Measurements from ENCODE around the gene SLC24A3. TPM values are rescaled to one million over a fixed set of nuclear protein-coding genes. Genes with fewer than 3 reads are reported as not detected.
"Not testable (repeated sequence)": the region's sequence is repeated elsewhere in the genome, so short reads cannot be mapped to it uniquely, and the experiment has no call there.

The SLC24A3 gene
- total and polyA plus RNA-seq, 2 experiments from 2014 or later: not detected

- H3K4me3 ChIP-seq: no peak overlapping the region
- in situ Hi-C loops (cut with MboI): loop anchor here (25.0 kb wide), 2 partner anchors 1034 to 1259 kb away; no protein-coding TSS in a partner anchor
- no peaks in the 10 kb centered on the region for H3K4me1 ChIP-seq (ENCODE audit: insufficient read depth)
- H3F3A ChIP-seq (ENCODE audit: insufficient read depth): no peaks in the 10 kb centered on the region
- H3K36me3 ChIP-seq (ENCODE audit: low read depth): no peaks in the 10 kb centered on the region
- no peaks in the 10 kb centered on the region for H4K20me1 ChIP-seq (ENCODE audit: insufficient read depth)
- H3K27ac ChIP-seq: no peak overlapping the region
- DNase-seq: no peak
- no peak overlapping the region for H3K9ac ChIP-seq
- 84 to 97% methylated on average over 1 of the region's 1 CpG for WGBS, 2 experiments (ENCODE audit: low coverage in 1 of 2, low lambda C conversion rate in 2 of 2, missing lambda C conversion rate in 2 of 2)
- no peaks in the 10 kb centered on the region for H3K9me3 ChIP-seq (ENCODE audit: low read depth)
- H3K27me3 ChIP-seq (replicated peaks; ENCODE audit: insufficient read depth): peaks cover 22% of the 10 kb centered on the region
- no peaks in the 10 kb centered on the region for H3K9me2 ChIP-seq (ENCODE audit: insufficient read depth)
- no peak overlapping the region for H2AFZ ChIP-seq
- H3K4me2 ChIP-seq (ENCODE audit: unreplicated experiment): no peak overlapping the region
- TF ChIP-seq EZH2 (IDR thresholded peaks at IDR 0.05; ENCODE audit: insufficient read depth, poor library complexity, severe bottlenecking) (no peak), EZH2phosphoT487 (IDR thresholded peaks at IDR 0.05; ENCODE audit: insufficient read depth, low read depth) (no peak)
- H3K79me2 ChIP-seq (ENCODE audit: insufficient read depth): no peaks in the 10 kb centered on the region
These were observed 458.9 kb downstream of the SLC24A3 start for GRCh38 chr20:19671374-19671773.

DNA sequence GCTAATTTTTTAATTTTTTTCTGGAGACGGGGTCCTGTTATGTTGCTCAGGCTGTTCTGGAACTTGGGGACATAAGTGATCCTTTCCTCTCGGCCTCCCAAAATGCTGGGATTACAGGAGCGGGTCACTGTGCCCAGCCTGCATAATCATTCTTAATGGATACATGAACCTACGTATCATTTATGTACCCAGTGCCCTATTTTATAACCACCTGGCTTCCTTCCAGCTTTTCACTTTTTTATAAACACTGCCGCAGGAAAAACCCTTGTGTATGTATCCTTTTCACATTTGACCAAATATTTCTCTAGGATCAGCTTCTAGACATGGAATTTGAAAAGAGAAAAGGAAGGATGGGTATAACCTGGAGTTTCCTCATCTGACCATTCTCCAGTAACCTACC, 460.1 kb downstream of the SLC24A3 start:
- H3K27ac ChIP-seq: no peak overlapping the region
- no peak for TF ChIP-seq EZH2 (IDR thresholded peaks at IDR 0.05; ENCODE audit: insufficient read depth, poor library complexity, severe bottlenecking)
- TF ChIP-seq EZH2phosphoT487 (IDR thresholded peaks at IDR 0.05; ENCODE audit: insufficient read depth, low read depth): no peak
- H3K36me3 ChIP-seq (ENCODE audit: low read depth): no peaks in the 10 kb centered on the region
- H3K79me2 ChIP-seq (ENCODE audit: insufficient read depth): no peaks in the 10 kb centered on the region
- H2AFZ ChIP-seq: no peak overlapping the region
- peaks cover 20% of the 10 kb centered on the region for H3K27me3 ChIP-seq (replicated peaks; ENCODE audit: insufficient read depth)
- in situ Hi-C loops (cut with MboI): loop anchor here (25.0 kb wide), 2 partner anchors 1035 to 1260 kb away; no protein-coding TSS in a partner anchor
- no peak overlapping the region for H3K9ac ChIP-seq
- no peaks in the 10 kb centered on the region for H3K4me1 ChIP-seq (ENCODE audit: insufficient read depth)
- WGBS, 2 experiments (ENCODE audit: low coverage in 1 of 2, low lambda C conversion rate in 2 of 2, missing lambda C conversion rate in 2 of 2): 80 to 82% methylated on average over 5 of the region's 5 CpGs
- H3K9me3 ChIP-seq (ENCODE audit: low read depth): no peaks in the 10 kb centered on the region
- H3K4me2 ChIP-seq (ENCODE audit: unreplicated experiment): no peak overlapping the region
- no peaks in the 10 kb centered on the region for H3F3A ChIP-seq (ENCODE audit: insufficient read depth)
- H3K4me3 ChIP-seq: no peak overlapping the region
- no peaks in the 10 kb centered on the region for H3K9me2 ChIP-seq (ENCODE audit: insufficient read depth)
- no peak for DNase-seq
- H4K20me1 ChIP-seq (ENCODE audit: insufficient read depth): no peaks in the 10 kb centered on the region

DNA sequence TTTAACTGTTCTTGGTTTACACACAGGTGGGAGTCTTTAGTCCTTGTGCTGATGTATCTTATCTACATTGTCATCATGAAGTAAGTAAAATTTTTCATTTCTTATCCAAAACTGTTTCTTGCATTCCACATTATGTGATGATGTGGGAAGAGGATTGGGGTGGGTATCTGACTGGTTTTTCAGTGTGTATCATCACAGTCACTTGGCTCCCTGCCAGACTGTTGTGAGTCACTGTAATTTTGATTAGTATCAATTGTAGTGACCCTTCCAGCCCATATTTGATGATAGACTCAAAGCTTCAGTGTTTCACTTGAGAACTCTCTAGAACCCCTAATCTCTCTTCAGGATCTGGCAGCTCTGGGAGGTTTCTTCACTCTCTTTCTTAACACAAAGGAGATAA, 461.1 kb downstream of the SLC24A3 start:
- Histone ChIP-seq H4K20me1 (ENCODE audit: insufficient read depth) (no peaks in the 10 kb centered on the region), H3K9me3 (ENCODE audit: low read depth) (no peaks in the 10 kb centered on the region), H3F3A (ENCODE audit: insufficient read depth) (no peaks in the 10 kb centered on the region), H3K36me3 (ENCODE audit: low read depth) (no peaks in the 10 kb centered on the region), H3K4me2 (ENCODE audit: unreplicated experiment) (no peak overlapping the region), H3K9ac (no peak overlapping the region), H3K79me2 (ENCODE audit: insufficient read depth) (no peaks in the 10 kb centered on the region), H3K27ac (no peak overlapping the region), H2AFZ (no peak overlapping the region), H3K27me3 (replicated peaks; ENCODE audit: insufficient read depth) (peaks cover 11% of the 10 kb centered on the region), H3K4me1 (ENCODE audit: insufficient read depth) (no peaks in the 10 kb centered on the region), H3K9me2 (ENCODE audit: insufficient read depth) (no peaks in the 10 kb centered on the region), H3K4me3 (no peak overlapping the region)
- no peak for TF ChIP-seq EZH2phosphoT487 (IDR thresholded peaks at IDR 0.05; ENCODE audit: insufficient read depth, low read depth)
- TF ChIP-seq EZH2 (IDR thresholded peaks at IDR 0.05; ENCODE audit: insufficient read depth, poor library complexity, severe bottlenecking): no peak
- DNase-seq: peak; percentile 27
- in situ Hi-C loops (cut with MboI): loop anchor here (25.0 kb wide), 2 partner anchors 1036 to 1261 kb away; no protein-coding TSS in a partner anchor

- in situ Hi-C loops (cut with MboI): loop anchor here (25.0 kb wide), 1 partner anchor 561 kb away; no protein-coding TSS in a partner anchor
- 56 to 57% methylated on average over 4 of the region's 4 CpGs for WGBS, 2 experiments (ENCODE audit: low coverage in 1 of 2, low lambda C conversion rate in 2 of 2, missing lambda C conversion rate in 2 of 2)
- H3F3A ChIP-seq (ENCODE audit: insufficient read depth): no peaks in the 10 kb centered on the region
- no peaks in the 10 kb centered on the region for H3K79me2 ChIP-seq (ENCODE audit: insufficient read depth)
- no peak overlapping the region for H3K9ac ChIP-seq
- H3K4me3 ChIP-seq: no peak overlapping the region
- no peaks in the 10 kb centered on the region for H3K4me1 ChIP-seq (ENCODE audit: insufficient read depth)
- H3K27me3 ChIP-seq (replicated peaks; ENCODE audit: insufficient read depth): peaks cover 8% of the 10 kb centered on the region
- no peaks in the 10 kb centered on the region for H3K9me3 ChIP-seq (ENCODE audit: low read depth)
- no peaks in the 10 kb centered on the region for H4K20me1 ChIP-seq (ENCODE audit: insufficient read depth)
- TF ChIP-seq EZH2 (IDR thresholded peaks at IDR 0.05; ENCODE audit: insufficient read depth, poor library complexity, severe bottlenecking): no peak
- no peak for TF ChIP-seq EZH2phosphoT487 (IDR thresholded peaks at IDR 0.05; ENCODE audit: insufficient read depth, low read depth)
- DNase-seq: no peak
- no peak overlapping the region for H2AFZ ChIP-seq
- no peaks in the 10 kb centered on the region for H3K9me2 ChIP-seq (ENCODE audit: insufficient read depth)
- H3K27ac ChIP-seq: no peak overlapping the region
- H3K4me2 ChIP-seq (ENCODE audit: unreplicated experiment): no peak overlapping the region
- H3K36me3 ChIP-seq (ENCODE audit: low read depth): no peaks in the 10 kb centered on the region
These were observed 463.8 kb downstream of the SLC24A3 start for GRCh38 chr20:19676202-19676601.

DNA sequence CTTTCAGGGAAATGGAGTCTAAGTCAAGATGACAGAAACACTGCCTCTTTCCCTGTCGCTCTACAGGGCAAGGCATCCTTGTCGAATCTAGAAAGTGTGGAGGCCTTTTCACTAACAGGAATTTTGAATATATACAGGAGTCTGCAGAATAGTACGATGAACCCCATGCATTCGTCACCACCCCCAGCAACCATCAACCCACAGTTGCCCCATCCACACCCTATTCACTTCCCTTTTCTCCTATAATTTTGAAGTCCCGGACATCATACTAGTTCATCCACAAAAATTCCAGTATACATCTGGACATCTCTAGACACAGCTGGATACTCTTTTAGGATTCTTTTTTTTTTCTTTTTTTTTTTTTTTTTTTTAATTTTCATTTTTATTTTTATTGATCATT, 464.9 kb downstream of the SLC24A3 start:
- no peak for DNase-seq
- 76 to 78% methylated on average over 5 of the region's 5 CpGs for WGBS, 2 experiments (ENCODE audit: low coverage in 1 of 2, low lambda C conversion rate in 2 of 2, missing lambda C conversion rate in 2 of 2)
- no peaks in the 10 kb centered on the region for H3F3A ChIP-seq (ENCODE audit: insufficient read depth)
- no peaks in the 10 kb centered on the region for H3K4me1 ChIP-seq (ENCODE audit: insufficient read depth)
- in situ Hi-C loops (cut with MboI): loop anchor here (25.0 kb wide), 1 partner anchor 560 kb away; no protein-coding TSS in a partner anchor
- H3K27ac ChIP-seq: no peak overlapping the region
- H3K9me3 ChIP-seq (ENCODE audit: low read depth): no peaks in the 10 kb centered on the region
- no peak overlapping the region for H3K4me2 ChIP-seq (ENCODE audit: unreplicated experiment)
- H3K36me3 ChIP-seq (ENCODE audit: low read depth): no peaks in the 10 kb centered on the region
- no peaks in the 10 kb centered on the region for H4K20me1 ChIP-seq (ENCODE audit: insufficient read depth)
- H3K79me2 ChIP-seq (ENCODE audit: insufficient read depth): no peaks in the 10 kb centered on the region
- H3K27me3 ChIP-seq (replicated peaks; ENCODE audit: insufficient read depth): peaks cover 8% of the 10 kb centered on the region
- TF ChIP-seq EZH2phosphoT487 (IDR thresholded peaks at IDR 0.05; ENCODE audit: insufficient read depth, low read depth) (no peak), EZH2 (IDR thresholded peaks at IDR 0.05; ENCODE audit: insufficient read depth, poor library complexity, severe bottlenecking) (no peak)
- no peak overlapping the region for H3K9ac ChIP-seq
- H3K4me3 ChIP-seq: no peak overlapping the region
- H3K9me2 ChIP-seq (ENCODE audit: insufficient read depth): no peaks in the 10 kb centered on the region
- H2AFZ ChIP-seq: no peak overlapping the region

DNA sequence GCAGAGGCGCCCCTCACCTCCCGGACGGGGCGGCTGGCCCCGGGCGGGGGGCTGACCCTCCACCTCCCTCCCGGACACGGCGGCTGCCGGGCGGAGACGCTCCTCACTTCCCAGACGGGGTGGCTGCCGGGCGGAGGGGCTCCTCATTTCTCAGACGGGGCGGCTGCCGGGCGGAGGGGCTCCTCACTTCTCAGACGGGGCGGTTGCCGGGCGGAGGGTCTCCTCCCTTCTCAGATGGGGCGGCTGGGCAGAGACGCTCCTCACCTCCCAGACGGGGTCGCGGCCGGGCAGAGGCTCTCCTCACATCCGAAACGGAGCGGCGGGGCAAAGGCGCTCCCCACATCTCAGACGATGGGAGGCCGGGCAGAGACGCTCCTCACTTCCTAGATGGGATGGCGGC, 466.1 kb downstream of the SLC24A3 start:
- not testable (repeated sequence) for H4K20me1 ChIP-seq (ENCODE audit: insufficient read depth); H2AFZ ChIP-seq; DNase-seq; H3F3A ChIP-seq (ENCODE audit: insufficient read depth); H3K9me2 ChIP-seq (ENCODE audit: insufficient read depth); H3K4me2 ChIP-seq (ENCODE audit: unreplicated experiment); H3K9me3 ChIP-seq (ENCODE audit: low read depth); H3K9ac ChIP-seq; H3K79me2 ChIP-seq (ENCODE audit: insufficient read depth); H3K36me3 ChIP-seq (ENCODE audit: low read depth); H3K4me3 ChIP-seq; H3K27ac ChIP-seq; H3K4me1 ChIP-seq (ENCODE audit: insufficient read depth)
- peaks cover 13% of the 10 kb centered on the region for H3K27me3 ChIP-seq (replicated peaks; ENCODE audit: insufficient read depth)
- WGBS, 2 experiments (ENCODE audit: low coverage in 1 of 2, low lambda C conversion rate in 2 of 2, missing lambda C conversion rate in 2 of 2): 89 to 100% methylated on average over 5 to 38 of the region's 38 CpGs
- in situ Hi-C loops (cut with MboI): loop anchor here (25.0 kb wide), 1 partner anchor 559 kb away; no protein-coding TSS in a partner anchor
